DMS153 (cell line): Measurements from ENCODE around the gene SP6.

Experiments
- DNase-seq: peaks from one replicate; lab custom pipeline; 2025; lab: John Stamatoyannopoulos, UW

Gene SP6

DNA sequence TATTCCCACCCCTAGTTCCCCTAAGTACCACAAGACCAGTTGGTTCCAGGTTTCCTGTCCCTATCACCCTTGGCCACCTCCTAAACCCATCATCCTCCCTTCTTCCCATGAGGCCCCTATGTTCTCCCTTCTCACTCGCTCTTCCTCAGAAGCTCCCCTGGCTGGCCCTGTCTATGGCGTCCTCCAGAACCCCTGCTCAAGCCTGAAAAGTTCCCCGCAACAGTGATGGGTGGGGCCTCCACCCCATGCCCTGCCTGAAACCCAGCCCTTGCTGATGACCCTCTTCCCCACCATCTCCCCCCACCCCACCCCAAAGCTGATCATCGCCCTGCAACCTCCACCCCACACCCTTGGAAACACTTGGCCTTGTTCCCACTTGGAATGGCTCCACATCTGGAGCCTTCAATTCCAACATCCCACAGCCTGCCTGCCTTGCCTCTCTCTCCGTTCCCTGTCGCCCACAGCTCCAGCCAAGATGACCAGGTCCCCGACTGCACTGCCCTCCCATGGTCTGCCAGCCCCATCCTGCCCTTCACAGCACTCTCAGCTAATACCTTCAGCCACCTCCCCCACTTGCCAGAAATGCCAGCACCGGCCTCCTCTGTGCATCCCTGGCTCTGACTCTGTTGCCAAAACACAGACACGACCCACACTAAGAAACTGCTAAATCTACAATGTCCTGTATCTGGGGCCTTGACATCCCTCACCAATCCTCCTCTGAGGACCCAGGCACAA lies 39.9 kb downstream of the SP6 start:
- no peak for DNase-seq

DNA sequence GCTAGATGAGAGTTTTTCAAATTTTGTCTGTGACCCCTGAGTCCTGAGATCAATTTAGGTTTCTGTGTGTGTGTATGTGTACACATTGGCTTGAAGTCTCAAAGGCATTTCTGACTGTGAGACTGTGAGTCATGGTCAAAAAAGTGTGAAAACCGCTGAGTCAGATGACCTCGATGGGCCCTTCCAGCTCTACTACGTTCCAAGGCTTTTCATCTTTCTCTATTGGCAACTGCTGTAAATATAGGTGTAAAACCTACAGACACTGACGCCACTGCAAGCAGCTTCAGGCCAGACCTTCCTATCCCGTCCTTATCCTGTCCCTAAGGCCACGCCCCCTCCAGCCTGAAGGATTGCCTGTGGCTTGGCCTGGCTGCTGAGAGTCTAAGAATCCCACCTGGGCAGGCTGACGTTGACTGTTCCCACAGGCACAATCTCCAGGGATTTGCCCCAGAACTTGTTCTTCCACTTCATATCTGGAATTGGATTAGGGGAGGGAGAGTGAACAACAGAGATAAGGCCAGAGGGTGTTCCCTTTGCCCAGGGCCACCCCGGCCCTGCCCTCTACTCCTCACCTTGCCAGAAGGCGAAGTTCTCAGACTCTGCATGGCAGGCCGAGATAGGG lies 40.7 kb downstream of the SP6 start:
- no peak for DNase-seq

DNA sequence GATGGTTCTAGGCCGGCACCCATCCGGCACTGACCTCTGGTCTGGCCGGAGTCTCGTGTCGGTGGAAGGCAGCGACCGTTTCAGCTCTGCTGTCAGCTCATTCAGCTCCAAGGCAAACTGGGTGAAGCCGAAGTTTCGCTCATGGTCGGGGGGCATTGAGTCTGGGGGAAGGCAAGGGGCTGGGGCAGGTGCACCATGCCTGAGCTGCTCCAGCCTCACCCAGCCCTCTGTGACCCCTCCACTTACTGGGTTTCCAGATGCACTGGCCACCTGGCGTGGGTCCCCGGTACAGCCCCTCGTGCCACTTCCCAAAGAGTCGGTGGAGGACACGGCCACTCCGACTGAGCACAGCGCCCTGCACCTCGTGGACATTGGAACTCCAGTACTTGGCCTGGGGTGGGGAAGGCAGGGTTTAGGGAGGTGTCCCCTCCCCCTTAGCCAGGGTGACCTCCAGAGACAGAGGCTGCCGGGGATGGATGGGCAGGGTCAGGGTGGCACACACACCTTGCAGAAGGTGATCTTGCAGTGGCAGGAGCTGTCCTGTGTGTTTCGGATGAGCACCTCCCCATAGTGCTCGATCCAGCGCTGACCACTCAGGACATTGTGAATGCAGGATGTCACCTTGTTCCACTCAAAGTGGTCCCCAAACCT lies 42.0 kb downstream of the SP6 start:
- DNase-seq: no peak

DNA sequence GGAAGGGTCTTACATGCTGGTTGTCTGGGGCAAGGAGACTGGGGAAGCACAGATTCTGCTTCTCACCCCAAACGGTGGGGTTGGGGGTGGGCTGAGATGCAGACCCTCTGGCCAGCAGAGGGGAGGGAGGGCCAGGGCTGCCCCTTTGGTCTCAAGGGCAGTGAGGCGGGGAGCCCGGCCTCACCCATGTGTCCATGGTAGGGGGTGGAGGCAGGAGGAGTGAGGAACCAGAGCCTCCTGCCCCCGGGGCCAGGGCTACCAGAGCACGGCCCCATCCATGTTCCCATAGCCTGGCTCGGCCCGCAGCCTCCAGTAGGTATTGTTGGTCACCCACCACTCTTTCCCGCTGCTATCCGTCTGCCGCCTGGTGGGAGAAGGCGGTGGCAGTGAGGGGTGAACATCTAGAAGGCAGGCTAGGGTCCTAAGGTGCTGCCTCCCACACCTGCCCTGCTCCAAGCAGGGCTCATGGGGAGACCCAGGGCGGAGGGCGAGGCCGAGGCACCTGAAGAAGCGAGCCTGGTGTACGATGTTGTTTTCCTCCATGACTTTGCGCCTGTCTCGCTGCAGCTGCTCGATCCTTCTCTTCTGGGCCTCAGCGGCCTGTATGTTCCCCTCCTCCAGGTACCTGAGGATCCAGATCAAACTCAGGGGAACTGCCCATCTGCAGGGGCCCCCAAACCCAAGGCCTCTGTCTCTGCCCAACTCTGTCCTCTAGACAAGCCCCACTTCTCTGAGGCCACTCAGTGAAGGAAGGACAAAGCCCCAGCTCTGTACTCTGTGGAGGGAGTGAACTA lies 42.7 kb downstream of the SP6 start:
- no peak for DNase-seq

DNA sequence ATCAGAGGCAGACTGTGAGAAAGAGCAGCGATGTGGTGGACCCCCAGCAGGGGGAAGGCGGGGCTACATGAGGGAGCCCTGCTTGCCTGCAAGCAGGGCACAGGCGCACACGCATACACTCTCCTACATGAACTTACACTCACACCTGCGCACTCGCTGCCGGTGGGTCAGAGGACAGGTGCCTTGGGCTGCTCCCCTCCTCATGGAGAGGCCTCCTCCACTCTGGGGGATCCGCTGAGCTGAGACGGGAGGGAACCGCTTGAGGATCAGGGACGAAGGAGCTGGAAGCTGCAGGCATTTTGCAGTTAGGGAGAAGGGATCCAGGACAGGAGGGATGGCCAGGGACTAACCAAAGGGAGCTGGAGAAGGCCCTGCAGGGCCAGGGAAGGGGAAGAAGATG lies 43.5 kb downstream of the SP6 start:
- no peak for DNase-seq

DNA sequence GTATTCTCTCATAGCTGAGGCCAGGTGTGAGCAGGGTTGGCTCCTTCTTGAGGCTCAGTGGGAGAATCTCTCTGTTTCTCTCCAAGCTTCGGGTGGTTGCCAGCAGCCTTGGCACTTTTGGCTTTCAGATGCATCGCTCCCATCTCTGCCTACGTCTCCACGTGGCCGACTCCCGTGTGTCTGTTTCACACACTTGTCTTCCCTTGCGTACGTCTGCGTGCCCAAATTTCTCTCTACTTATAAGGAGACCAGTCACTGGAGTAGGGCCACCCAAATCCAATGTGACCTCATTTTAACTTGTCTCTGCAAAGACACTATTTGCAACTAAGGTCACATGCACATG lies 44.1 kb downstream of the SP6 start:
- no peak for DNase-seq

DNA sequence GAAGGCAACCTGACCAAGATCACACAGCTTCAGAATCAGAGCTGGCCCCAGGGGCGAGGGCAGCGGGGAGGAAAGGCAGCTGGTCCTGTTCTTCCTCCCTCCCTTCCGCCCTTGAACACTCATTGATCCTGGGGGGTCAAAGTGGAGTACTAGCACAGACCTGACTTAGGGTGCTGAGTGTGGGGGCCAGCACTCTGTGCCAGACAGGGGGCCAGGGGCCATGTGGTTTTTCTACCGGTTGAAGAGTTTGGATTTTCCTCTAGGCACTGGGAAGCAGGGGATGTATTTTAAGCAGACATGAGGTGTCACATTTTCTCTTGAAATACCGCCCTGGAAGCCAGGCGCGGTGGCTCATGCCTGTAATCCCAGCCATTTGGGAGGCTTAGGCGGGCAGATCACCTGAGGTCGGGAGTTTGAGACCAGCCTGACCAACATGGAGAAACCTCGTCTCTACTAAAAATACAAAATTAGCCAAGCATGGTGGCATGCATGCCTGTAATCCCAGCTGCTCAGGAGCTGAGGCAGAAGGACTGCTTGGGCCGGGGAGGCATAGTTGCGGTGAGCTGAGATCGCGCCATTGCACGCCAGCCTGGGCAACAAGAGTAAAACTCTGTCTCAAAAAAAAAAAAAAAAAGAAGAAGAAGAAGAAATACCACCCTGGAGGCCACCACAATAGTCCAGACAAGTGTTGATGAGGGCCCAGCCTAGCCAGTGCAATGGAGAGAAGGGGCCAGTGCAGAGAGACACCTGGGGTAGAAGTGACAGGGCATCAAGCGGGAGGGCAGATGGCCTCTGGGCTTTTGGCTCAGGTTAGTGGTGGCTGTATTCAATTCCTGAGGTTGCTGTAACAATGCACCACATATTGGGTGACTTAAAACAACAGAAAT lies 44.7 kb downstream of the SP6 start:
- no peak for DNase-seq

DNA sequence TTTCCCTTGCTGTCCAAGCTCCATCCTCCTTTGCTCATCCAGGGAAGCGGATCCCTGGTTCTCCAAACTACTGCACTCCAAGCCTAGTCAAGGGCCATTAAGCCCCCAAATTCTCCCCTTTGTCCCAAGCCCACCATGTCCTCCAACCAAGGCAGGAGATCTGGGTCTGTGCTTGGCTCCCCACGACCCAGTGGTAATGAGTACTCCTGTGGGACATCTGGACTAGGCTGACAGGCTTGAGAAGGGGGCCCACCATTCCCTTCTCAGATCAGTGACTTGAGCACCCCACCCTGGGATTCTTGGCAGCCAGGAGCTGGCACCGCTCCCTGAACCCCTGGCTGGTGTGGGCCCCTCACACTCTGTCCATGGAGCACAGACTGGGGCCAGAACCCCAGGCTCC lies 46.5 kb downstream of the SP6 start:
- DNase-seq: no peak

DNA sequence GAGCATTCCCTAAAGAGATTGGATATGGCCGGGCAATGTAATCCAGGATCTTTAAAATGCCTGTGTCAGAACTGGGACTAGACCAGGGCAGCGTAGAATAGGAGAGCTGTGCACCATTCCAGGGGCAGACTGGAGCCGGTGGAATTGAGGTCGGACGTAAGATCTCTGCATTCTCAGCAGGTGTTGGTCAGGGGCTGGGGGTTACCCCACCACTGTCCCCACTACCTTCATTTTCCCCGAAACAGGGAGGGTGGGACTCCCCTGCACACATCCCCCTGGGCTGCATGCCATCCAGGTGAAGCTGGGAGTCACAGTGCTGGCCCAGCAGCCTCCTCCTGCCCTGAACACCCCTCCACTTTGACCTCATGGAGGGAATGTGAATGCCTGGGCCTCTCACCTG lies 47.2 kb downstream of the SP6 start:
- DNase-seq: no peak

DNA sequence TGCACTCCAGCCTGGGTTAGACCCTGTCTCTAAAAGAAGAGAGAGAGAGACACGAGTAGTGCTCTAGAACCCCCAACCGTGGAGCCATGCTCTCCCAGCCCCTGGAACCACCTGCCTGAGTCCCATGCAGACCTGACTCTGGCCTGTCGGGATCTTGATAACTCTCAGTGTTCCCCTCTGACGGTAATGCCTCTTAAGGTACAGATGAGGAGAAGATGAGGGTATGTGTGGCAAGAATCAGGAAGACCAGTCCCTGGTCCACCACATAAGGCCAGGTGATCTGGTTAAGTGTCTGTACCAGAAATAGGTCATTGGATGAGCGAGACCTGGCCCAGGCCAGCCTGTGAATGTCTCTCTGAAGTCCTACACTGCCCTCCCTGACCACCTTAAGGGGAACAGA lies 47.8 kb downstream of the SP6 start:
- no peak for DNase-seq

DNA sequence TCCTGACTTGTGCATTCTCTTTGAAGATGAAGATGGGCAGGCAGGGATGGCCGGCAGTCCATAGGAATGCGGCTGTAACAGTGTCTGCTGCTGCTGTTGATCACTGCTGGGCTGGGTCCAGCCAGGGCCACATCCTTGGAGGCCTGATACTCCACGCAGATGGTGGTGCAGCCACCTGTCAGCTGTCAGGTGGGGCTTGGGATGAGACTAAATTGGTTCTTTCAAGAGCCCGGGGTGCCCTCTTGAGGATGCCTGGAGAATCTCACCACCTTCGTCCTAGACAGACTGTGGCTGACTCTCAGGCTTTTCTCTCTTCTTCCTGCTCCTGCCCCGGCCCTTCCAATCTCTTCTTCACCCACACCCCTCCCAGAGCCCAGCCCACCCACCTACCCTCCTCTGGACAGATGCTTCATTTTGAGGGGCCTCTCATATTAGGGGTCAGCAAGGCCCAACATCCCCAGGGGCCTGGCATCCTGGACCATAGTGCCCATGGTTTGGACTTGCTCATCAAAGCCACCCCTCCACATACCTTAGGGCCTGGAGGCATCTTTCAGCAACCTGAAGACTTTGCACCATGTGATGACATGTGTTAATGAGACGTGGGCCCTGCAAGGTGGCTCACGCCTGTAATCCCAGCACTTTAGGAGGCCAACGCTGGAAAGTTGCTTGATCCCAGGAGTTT lies 48.5 kb downstream of the SP6 start:
- peak; percentile 25 for DNase-seq

DNA sequence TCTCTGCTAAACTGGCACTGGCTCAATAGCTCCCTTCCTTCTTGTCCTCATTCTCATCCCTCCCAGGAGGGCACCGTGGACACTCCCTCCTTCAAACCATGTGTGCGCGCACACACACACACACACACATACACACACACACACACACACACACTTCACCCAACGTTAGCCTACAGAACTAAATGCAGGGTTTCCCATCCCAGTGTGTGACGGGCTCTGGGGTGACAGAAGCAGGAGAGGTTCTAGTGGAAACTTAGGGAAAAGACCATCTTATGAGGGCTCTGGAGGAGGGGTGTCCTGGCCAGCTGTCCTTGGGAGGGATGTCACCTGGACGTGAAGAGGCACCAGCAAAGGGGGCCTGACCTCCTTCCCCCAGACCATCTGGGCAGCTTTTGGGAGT lies 49.1 kb downstream of the SP6 start:
- DNase-seq: no peak

DNA sequence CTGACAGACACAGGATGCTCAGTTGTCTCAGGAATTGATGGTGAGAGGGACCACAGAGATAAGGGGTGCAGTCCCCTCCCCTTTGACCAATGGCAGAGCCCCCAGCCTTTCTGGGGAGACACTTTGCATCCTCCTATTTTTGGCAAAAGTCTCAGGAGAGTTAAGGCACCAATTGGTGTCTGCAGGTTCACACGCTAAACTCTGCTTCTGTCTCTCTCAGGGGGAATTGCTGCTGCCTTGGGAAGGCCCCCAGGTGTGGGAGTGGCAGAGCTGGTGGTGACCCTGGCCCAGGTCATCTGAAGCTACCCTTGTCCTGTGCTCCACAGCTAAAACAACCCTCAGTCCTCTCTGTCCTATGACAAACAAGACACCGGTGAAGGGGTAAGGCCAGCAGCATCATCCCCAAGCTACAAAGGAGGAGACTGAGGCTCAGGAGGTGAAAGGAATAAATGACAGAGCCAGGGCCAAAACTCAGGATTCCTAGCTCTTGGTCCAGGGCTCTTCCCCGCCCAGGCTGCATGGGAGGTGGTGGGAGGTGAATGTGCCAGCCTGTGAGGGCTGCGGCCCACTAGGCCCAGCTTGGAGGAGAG lies 49.7 kb downstream of the SP6 start:
- no peak for DNase-seq

DNA sequence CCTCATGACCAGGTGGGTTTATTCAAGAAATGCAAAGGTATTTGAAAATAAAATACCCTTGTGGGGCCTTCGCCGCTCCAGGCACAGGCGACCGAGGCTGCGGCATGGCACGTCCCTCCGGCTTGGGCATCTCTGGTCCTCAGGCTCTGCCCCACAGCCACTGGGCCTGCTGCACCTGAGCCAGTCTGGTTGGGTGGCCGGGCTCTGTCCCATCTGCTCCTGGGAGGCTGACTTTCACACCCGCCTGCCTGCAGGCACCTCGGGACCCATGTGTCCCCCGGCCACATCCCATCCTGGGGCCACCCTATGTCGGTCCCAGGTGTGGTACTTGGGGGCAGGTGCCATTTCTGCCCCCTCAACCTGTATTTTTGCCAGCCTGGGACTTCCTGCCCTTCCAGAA lies 50.3 kb downstream of the SP6 start:
- no peak for DNase-seq

DNA sequence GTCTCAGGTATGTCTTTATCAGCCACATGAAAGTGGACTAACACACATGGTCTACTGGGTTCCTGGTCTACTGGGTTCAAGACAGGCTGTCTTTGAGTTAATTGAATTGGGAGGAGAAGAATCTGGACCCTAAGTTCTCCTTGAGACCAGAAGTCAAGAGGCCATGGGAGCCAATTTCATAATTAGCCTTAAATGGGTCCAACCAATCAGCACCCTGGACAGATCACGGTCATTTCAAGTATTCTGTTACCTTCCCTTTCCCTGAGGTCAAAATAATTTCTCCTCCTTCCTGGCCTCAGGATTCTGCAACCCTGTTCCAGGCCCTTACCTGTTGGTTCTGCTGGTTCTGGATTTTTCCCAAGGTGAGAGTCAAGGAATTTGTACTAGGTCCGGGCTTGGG lies 53.2 kb downstream of the SP6 start:
- no peak for DNase-seq
